Measurements from ENCODE around the gene SMIM45.

Gene SMIM45

GRCh38 chr22:41971431-41971830 is 19.5 kb downstream of the SMIM45 start:
- DNase-seq: no peak

- DNase-seq: no peak
These were observed 22.8 kb downstream of the SMIM45 start for GRCh38 chr22:41974691-41975290.

- DNase-seq: no peak
These were observed 23.5 kb downstream of the SMIM45 start for GRCh38 chr22:41975299-41976069.

GRCh38 chr22:41976070-41976901 is 24.3 kb downstream of the SMIM45 start:
- DNase-seq: peak; percentile 14 to 54

GRCh38 chr22:41976961-41977566 is 25.1 kb downstream of the SMIM45 start:
- no peak for DNase-seq

- DNase-seq: no peak
These were observed 26.8 kb downstream of the SMIM45 start for GRCh38 chr22:41978732-41979131.

GRCh38 chr22:41979423-41980250 is 27.7 kb downstream of the SMIM45 start:
- DNase-seq: no peak

GRCh38 chr22:41982865-41983264 is 30.9 kb downstream of the SMIM45 start:
- DNase-seq: no peak

GRCh38 chr22:41983513-41984405 is 31.8 kb downstream of the SMIM45 start:
- no peak for DNase-seq

- no peak for DNase-seq
These were observed 35.3 kb downstream of the SMIM45 start for GRCh38 chr22:41987276-41987675.

GRCh38 chr22:41989246-41989645 is 37.3 kb downstream of the SMIM45 start:
- DNase-seq: no peak

- no peak for DNase-seq
These were observed 39.2 kb downstream of the SMIM45 start for GRCh38 chr22:41991111-41991510.

- no peak for DNase-seq
These were observed 40.5 kb downstream of the SMIM45 start for GRCh38 chr22:41992496-41992895.

GRCh38 chr22:41995211-41995610 is 43.3 kb downstream of the SMIM45 start:
- no peak for DNase-seq

GRCh38 chr22:41996826-41997225 is 44.9 kb downstream of the SMIM45 start:
- DNase-seq: no peak

GRCh38 chr22:41998361-41999261 is 46.7 kb downstream of the SMIM45 start, which contains the start of gene WBP2NL:
Gene WBP2NL (plus strand): TSS chr22:41998788. CDS start chr22:41998819, 31 bp downstream.
- DNase-seq: peak; percentile 92 to 94

- no peak for DNase-seq
These were observed 48.5 kb downstream of the SMIM45 start for GRCh38 chr22:42000466-42000865.

- no peak for DNase-seq
These were observed 49.2 kb downstream of the SMIM45 start for GRCh38 chr22:42001121-42001520.

GRCh38 chr22:42001706-42002105 is 49.8 kb downstream of the SMIM45 start:
- no peak for DNase-seq

GRCh38 chr22:42007922-42008321 is 56.0 kb downstream of the SMIM45 start:
- DNase-seq: no peak
